SU-DHL-6 (cell line): ENCODE data around the gene TRPM2.

ENCODE experiments used
- EZH2phosphoT487 ChIP-seq: fragments of 200-600 bp; sonication (generic), shearing (Covaris generic); conservative IDR thresholded peaks from 2 replicates; pipeline ENCODE4 v1.6.1; 2018; ENCODE audit warnings: mild to moderate bottlenecking, antibody characterized with exemption, low read length, moderate library complexity, mixed read lengths
- TF ChIP-seq, protein P1 (sequence below): fragments of 200-600 bp; sonication (generic); IDR thresholded peaks from one replicate; pipeline ENCODE4 v1.5.1; 2017; ENCODE audit warnings: antibody characterized with exemption, mild to moderate bottlenecking, low read length, moderate library complexity; ENCODE audit not compliant: insufficient read depth, poor library complexity, severe bottlenecking

DNA sequence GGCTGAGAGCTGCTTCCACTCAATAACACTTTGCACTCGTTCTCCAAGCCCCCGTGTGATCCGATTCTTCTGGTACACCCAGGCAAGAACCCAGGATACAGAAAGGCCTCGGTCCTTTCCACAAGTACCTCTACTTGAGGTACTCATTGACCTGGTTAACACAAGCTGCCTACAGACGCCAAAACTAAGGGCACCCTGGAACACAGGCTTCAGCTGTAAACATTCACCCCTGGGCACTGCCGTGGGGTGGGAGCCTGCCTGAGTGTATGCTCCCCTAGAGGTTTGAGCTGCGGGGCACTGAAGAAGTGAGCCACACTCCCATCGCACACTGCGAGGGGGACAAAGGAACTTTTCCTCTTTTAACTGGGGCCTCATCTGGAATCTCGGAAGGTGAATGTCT, 132.4 kb downstream of the TRPM2 start:
- TF ChIP-seq, protein P1, sequence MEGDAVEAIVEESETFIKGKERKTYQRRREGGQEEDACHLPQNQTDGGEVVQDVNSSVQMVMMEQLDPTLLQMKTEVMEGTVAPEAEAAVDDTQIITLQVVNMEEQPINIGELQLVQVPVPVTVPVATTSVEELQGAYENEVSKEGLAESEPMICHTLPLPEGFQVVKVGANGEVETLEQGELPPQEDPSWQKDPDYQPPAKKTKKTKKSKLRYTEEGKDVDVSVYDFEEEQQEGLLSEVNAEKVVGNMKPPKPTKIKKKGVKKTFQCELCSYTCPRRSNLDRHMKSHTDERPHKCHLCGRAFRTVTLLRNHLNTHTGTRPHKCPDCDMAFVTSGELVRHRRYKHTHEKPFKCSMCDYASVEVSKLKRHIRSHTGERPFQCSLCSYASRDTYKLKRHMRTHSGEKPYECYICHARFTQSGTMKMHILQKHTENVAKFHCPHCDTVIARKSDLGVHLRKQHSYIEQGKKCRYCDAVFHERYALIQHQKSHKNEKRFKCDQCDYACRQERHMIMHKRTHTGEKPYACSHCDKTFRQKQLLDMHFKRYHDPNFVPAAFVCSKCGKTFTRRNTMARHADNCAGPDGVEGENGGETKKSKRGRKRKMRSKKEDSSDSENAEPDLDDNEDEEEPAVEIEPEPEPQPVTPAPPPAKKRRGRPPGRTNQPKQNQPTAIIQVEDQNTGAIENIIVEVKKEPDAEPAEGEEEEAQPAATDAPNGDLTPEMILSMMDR, result no peak
- no peak for TF ChIP-seq EZH2phosphoT487
